ENCODE data around the gene IDH3A.

The IDH3A gene

DNA sequence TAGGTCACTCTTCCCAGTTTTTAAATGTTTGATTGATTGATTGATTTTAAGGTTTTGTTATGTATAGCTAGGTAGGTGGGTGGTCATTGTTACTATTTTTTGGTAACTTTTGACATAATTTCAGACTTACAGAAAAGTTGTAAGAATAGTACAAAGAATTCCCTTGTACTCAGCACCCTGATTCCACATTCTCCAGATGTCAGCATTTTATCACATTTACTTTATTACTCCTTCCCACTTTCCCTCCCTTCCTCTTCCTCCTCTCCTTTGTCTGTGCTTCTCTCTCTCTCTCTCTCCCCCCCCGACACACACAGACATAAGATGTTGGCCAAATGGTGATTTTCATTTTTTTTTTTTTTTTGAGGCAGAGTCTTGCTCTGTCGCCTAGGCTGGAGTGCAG lies 14.8 kb downstream of the IDH3A start:
- no peak overlapping the region for H3K27ac ChIP-seq (ENCODE audit: insufficient read depth, low read length, poor library complexity, severe bottlenecking)
- no peaks in the 10 kb centered on the region for H3K27me3 ChIP-seq (replicated peaks; ENCODE audit: control insufficient read depth, insufficient read depth, low read length, poor library complexity, severe bottlenecking)
- no peaks in the 10 kb centered on the region for H3K9me3 ChIP-seq (ENCODE audit: control insufficient read depth, low read length)
- DNase-seq = no peak
- peaks cover 50% of the 10 kb centered on the region for H3K36me3 ChIP-seq (ENCODE audit: control insufficient read depth, insufficient read depth, low read length)
- no peaks in the 10 kb centered on the region for H3K4me1 ChIP-seq (ENCODE audit: control insufficient read depth, insufficient read depth, low read length, poor library complexity, severe bottlenecking)
- no peak overlapping the region for H3K4me3 ChIP-seq (ENCODE audit: insufficient read depth, low read depth, low read length, poor library complexity, severe bottlenecking)

GRCh38 chr15:78167227-78167888 lies 18.2 kb downstream of the IDH3A start:
- no peaks in the 10 kb centered on the region for H3K4me1 ChIP-seq (ENCODE audit: control insufficient read depth, insufficient read depth, low read length, poor library complexity, severe bottlenecking)
- no peak overlapping the region for H3K27ac ChIP-seq (ENCODE audit: insufficient read depth, low read length, poor library complexity, severe bottlenecking)
- no peak for DNase-seq
- no peaks in the 10 kb centered on the region for H3K27me3 ChIP-seq (replicated peaks; ENCODE audit: control insufficient read depth, insufficient read depth, low read length, poor library complexity, severe bottlenecking)
- peaks cover 48% of the 10 kb centered on the region for H3K36me3 ChIP-seq (ENCODE audit: control insufficient read depth, insufficient read depth, low read length)
- H3K4me3 ChIP-seq (ENCODE audit: insufficient read depth, low read depth, low read length, poor library complexity, severe bottlenecking) = no peak overlapping the region
- H3K9me3 ChIP-seq (ENCODE audit: control insufficient read depth, low read length) = no peaks in the 10 kb centered on the region

- Histone ChIP-seq H3K36me3 (ENCODE audit: control insufficient read depth, insufficient read depth, low read length) (peaks cover 43% of the 10 kb centered on the region), H3K4me3 (ENCODE audit: insufficient read depth, low read depth, low read length, poor library complexity, severe bottlenecking) (no peak overlapping the region), H3K27me3 (replicated peaks; ENCODE audit: control insufficient read depth, insufficient read depth, low read length, poor library complexity, severe bottlenecking) (no peaks in the 10 kb centered on the region), H3K27ac (ENCODE audit: insufficient read depth, low read length, poor library complexity, severe bottlenecking) (no peak overlapping the region), H3K4me1 (ENCODE audit: control insufficient read depth, insufficient read depth, low read length, poor library complexity, severe bottlenecking) (no peaks in the 10 kb centered on the region), H3K9me3 (ENCODE audit: control insufficient read depth, low read length) (no peaks in the 10 kb centered on the region)
- DNase-seq = no peak
These were observed 19.4 kb downstream of the IDH3A start for GRCh38 chr15:78168608-78169007.

DNA sequence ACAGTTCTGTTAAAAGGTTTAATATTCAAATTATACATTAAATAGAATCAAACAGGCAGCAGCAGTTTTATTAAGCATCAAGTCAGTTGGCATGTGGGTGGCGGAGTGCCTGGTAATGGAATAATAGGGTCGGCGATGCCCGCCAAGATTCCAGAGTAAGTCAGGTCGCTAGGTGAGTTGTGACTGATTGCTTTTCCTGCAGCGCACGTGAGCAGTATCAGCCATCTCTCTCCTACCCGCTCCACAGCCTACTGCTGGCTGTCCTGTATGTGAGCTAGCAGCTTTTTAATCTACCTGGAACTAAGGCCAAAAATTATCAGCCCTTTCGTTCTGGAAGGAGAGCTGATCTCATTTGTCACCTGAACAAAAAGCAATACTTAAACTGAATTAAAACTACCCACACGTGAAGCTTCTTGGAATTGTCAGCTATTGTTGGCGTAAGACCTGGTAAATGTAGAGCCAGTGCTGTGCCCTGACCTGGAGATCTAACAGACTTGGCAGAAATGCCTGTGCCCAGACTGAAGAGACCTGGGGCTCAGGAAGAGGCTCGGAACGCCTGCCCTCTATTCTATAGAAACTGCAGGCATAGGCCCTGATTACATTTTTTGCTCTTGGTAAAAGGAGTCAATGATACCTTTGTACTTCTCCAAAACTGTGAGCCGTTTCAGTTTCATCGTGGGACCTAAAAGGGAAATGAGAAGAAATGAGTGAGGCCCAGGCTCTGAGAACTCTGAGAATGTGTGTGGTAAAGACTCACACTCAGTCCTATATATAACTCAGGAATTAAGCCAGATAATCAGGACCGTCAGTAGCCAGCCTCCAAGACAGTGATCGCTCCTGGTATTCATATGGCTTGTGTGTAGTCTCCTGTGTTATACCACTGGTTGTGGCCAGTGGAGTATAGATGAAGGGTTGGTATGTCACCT lies 21.9 kb downstream of the IDH3A start:
- H3K27ac ChIP-seq (ENCODE audit: insufficient read depth, low read length, poor library complexity, severe bottlenecking) = no peak overlapping the region
- peaks cover 41% of the 10 kb centered on the region for H3K36me3 ChIP-seq (ENCODE audit: control insufficient read depth, insufficient read depth, low read length)
- H3K27me3 ChIP-seq (replicated peaks; ENCODE audit: control insufficient read depth, insufficient read depth, low read length, poor library complexity, severe bottlenecking) = no peaks in the 10 kb centered on the region
- DNase-seq = no peak
- no peaks in the 10 kb centered on the region for H3K4me1 ChIP-seq (ENCODE audit: control insufficient read depth, insufficient read depth, low read length, poor library complexity, severe bottlenecking)
- H3K4me3 ChIP-seq (ENCODE audit: insufficient read depth, low read depth, low read length, poor library complexity, severe bottlenecking) = no peak overlapping the region
- H3K9me3 ChIP-seq (ENCODE audit: control insufficient read depth, low read length) = no peaks in the 10 kb centered on the region

DNA sequence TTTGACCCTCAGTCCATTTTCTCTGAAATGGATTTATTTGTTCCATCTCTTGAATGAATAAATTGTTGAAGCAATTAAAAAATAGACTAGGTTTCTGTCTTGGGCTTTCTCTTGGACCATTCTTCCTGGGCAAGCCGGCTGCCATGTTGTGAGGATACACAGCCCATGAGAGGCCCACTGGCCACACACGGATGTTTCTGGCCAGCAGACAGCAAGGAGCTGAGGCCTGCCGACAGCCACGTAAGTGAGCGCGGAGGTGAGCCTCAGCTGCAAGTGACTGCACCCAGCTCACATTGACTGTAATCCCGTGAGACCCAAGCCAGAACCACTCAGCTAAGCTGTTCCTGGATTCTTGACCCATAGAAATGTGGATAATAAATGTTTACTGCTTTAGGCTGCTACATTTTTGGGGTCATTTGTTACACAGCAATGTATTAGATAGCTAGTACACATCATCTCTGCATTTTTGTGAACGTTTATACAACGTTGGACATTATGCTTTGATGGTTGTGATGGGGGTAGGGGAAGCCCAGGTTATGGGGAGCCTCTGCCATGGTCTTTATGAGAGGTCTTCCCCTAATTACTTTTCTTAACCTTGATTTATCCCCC lies 22.8 kb downstream of the IDH3A start:
- no peaks in the 10 kb centered on the region for H3K9me3 ChIP-seq (ENCODE audit: control insufficient read depth, low read length)
- H3K4me1 ChIP-seq (ENCODE audit: control insufficient read depth, insufficient read depth, low read length, poor library complexity, severe bottlenecking) = no peaks in the 10 kb centered on the region
- no peak overlapping the region for H3K4me3 ChIP-seq (ENCODE audit: insufficient read depth, low read depth, low read length, poor library complexity, severe bottlenecking)
- no peaks in the 10 kb centered on the region for H3K27me3 ChIP-seq (replicated peaks; ENCODE audit: control insufficient read depth, insufficient read depth, low read length, poor library complexity, severe bottlenecking)
- H3K36me3 ChIP-seq (ENCODE audit: control insufficient read depth, insufficient read depth, low read length) = peaks cover 37% of the 10 kb centered on the region
- H3K27ac ChIP-seq (ENCODE audit: insufficient read depth, low read length, poor library complexity, severe bottlenecking) = no peak overlapping the region
- no peak for DNase-seq

- DNase-seq = no peak
- Histone ChIP-seq H3K27me3 (replicated peaks; ENCODE audit: control insufficient read depth, insufficient read depth, low read length, poor library complexity, severe bottlenecking) (no peaks in the 10 kb centered on the region), H3K36me3 (ENCODE audit: control insufficient read depth, insufficient read depth, low read length) (peaks cover 27% of the 10 kb centered on the region), H3K27ac (ENCODE audit: insufficient read depth, low read length, poor library complexity, severe bottlenecking) (no peak overlapping the region), H3K9me3 (ENCODE audit: control insufficient read depth, low read length) (no peaks in the 10 kb centered on the region), H3K4me3 (ENCODE audit: insufficient read depth, low read depth, low read length, poor library complexity, severe bottlenecking) (no peak overlapping the region), H3K4me1 (ENCODE audit: control insufficient read depth, insufficient read depth, low read length, poor library complexity, severe bottlenecking) (no peaks in the 10 kb centered on the region)
These were observed 25.2 kb downstream of the IDH3A start for GRCh38 chr15:78174401-78174800.

DNA sequence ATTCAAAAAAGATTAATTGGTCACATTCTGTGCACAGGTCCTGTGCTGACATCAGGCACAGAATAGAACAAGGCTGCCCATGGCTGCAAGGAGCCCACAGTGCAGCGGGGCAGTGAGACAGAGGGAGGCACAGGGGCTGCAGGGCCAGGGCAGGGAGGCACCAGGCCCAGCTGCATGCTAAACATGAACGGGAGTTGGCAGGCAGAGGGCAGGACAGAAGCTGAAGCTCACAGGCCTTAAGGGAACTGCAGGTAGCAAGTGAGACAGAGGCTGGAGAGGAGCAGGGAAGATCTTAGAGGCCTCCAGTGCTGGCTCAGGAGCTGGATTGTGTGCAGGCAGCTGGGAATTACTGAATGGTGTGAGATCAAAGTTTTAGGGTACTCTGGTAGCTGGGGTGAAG lies 26.2 kb downstream of the IDH3A start:
- H3K4me3 ChIP-seq (ENCODE audit: insufficient read depth, low read depth, low read length, poor library complexity, severe bottlenecking) = no peak overlapping the region
- DNase-seq = no peak
- no peaks in the 10 kb centered on the region for H3K9me3 ChIP-seq (ENCODE audit: control insufficient read depth, low read length)
- H3K27ac ChIP-seq (ENCODE audit: insufficient read depth, low read length, poor library complexity, severe bottlenecking) = no peak overlapping the region
- no peaks in the 10 kb centered on the region for H3K4me1 ChIP-seq (ENCODE audit: control insufficient read depth, insufficient read depth, low read length, poor library complexity, severe bottlenecking)
- peaks cover 23% of the 10 kb centered on the region for H3K36me3 ChIP-seq (ENCODE audit: control insufficient read depth, insufficient read depth, low read length)
- H3K27me3 ChIP-seq (replicated peaks; ENCODE audit: control insufficient read depth, insufficient read depth, low read length, poor library complexity, severe bottlenecking) = no peaks in the 10 kb centered on the region

DNA sequence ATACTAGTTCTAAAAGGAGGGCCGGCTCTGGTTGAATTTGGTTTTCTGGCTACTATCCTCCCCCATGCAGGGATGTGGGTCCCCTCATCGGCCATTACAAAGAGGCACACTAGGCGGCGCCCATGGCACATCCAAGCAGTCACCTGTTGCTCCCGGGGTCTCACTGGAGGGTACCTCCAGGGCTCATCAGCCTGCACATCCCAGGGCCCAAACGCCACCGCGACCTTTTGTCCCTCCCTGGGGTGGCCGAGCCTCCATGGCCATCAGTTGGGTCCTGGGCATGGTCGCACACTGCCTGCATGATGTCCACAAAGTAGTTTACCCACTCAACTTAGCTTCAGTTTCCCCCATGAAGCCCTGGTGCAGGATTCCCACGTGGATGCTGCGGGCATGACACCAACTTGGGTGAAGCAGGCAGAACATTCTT lies 28.3 kb downstream of the IDH3A start:
- Histone ChIP-seq H3K4me3 (ENCODE audit: insufficient read depth, low read depth, low read length, poor library complexity, severe bottlenecking) (no peak overlapping the region), H3K27ac (ENCODE audit: insufficient read depth, low read length, poor library complexity, severe bottlenecking) (no peak overlapping the region), H3K4me1 (ENCODE audit: control insufficient read depth, insufficient read depth, low read length, poor library complexity, severe bottlenecking) (no peaks in the 10 kb centered on the region), H3K36me3 (ENCODE audit: control insufficient read depth, insufficient read depth, low read length) (peaks cover 2% of the 10 kb centered on the region), H3K27me3 (replicated peaks; ENCODE audit: control insufficient read depth, insufficient read depth, low read length, poor library complexity, severe bottlenecking) (no peaks in the 10 kb centered on the region), H3K9me3 (ENCODE audit: control insufficient read depth, low read length) (no peaks in the 10 kb centered on the region)
- DNase-seq = no peak

GRCh38 chr15:78178064-78178463 lies 28.9 kb downstream of the IDH3A start:
- Histone ChIP-seq H3K4me1 (ENCODE audit: control insufficient read depth, insufficient read depth, low read length, poor library complexity, severe bottlenecking) (no peaks in the 10 kb centered on the region), H3K9me3 (ENCODE audit: control insufficient read depth, low read length) (no peaks in the 10 kb centered on the region), H3K36me3 (ENCODE audit: control insufficient read depth, insufficient read depth, low read length) (no peaks in the 10 kb centered on the region), H3K27me3 (replicated peaks; ENCODE audit: control insufficient read depth, insufficient read depth, low read length, poor library complexity, severe bottlenecking) (no peaks in the 10 kb centered on the region), H3K27ac (ENCODE audit: insufficient read depth, low read length, poor library complexity, severe bottlenecking) (no peak overlapping the region), H3K4me3 (ENCODE audit: insufficient read depth, low read depth, low read length, poor library complexity, severe bottlenecking) (no peak overlapping the region)
- DNase-seq = no peak

All from effector memory CD4-positive, alpha-beta T cell (primary cell).